Cardiac fibroblast (primary cell): ENCODE measurements around the gene SHISA9.

Experiments used
- DNase-seq, 2 donors: peaks; one replicate each; pipeline versions ENCODE4 v3.0.0 to v3.0.0-alpha.2; 2010; ENCODE audit warnings: low read depth in 2 of 2
- H3K4me3 ChIP-seq, 2 donors: replicated peaks in 1 of 2; 1 replicate in 1 of 2; 2 replicates in 1 of 2; pipeline ENCODE4 v1.5.1; 2011; ENCODE audit warnings: low read depth in 2 of 2, low read length in 2 of 2, mild to moderate bottlenecking in 2 of 2, moderate library complexity in 1 of 2
- CTCF ChIP-seq: IDR thresholded peaks from one replicate; pipeline ENCODE4 v1.5.1; 2011; ENCODE audit warnings: low read depth, mild to moderate bottlenecking, low read length, inconsistent platforms

The SHISA9 gene

GRCh38 chr16:13143551-13143950 lies 242.2 kb downstream of the SHISA9 start:
- H3K4me3 ChIP-seq = no peak overlapping the region
- no peak for TF ChIP-seq CTCF
- no peak for DNase-seq

- DNase-seq = no peak
- no peak overlapping the region for H3K4me3 ChIP-seq
- TF ChIP-seq CTCF = no peak
Measured at GRCh38 chr16:13146829-13147228, 245.4 kb downstream of the SHISA9 start.

GRCh38 chr16:13148294-13148693 lies 246.9 kb downstream of the SHISA9 start:
- DNase-seq = no peak
- no peak overlapping the region for H3K4me3 ChIP-seq
- TF ChIP-seq CTCF = no peak

- DNase-seq = no peak
- TF ChIP-seq CTCF = no peak
- no peak overlapping the region for H3K4me3 ChIP-seq
Measured at GRCh38 chr16:13148836-13149235, 247.4 kb downstream of the SHISA9 start.

- H3K4me3 ChIP-seq = no peak overlapping the region
- no peak for TF ChIP-seq CTCF
- no peak for DNase-seq
Measured at GRCh38 chr16:13150181-13150885, 248.9 kb downstream of the SHISA9 start.

- no peak overlapping the region for H3K4me3 ChIP-seq
- DNase-seq = no peak
- TF ChIP-seq CTCF = no peak
Measured at GRCh38 chr16:13153696-13154095, 252.3 kb downstream of the SHISA9 start.

- TF ChIP-seq CTCF = no peak
- no peak for DNase-seq
- no peak overlapping the region for H3K4me3 ChIP-seq
Measured at GRCh38 chr16:13154799-13155198, 253.4 kb downstream of the SHISA9 start.
